VCaP (cell line): ENCODE data around the gene SOAT2.
"Not testable (repeated sequence)": the region's sequence is repeated elsewhere in the genome, so short reads cannot be mapped to it uniquely, and the experiment has no call there.

Experiments used
- H3K27ac ChIP-seq: fragments of 450-650 bp; 2 replicates; pipeline ENCODE4 v1.5.1; 2017
- TF ChIP-seq, protein P1 (sequence below): fragments of 450-650 bp; conservative IDR thresholded peaks from 2 replicates; pipeline ENCODE4 v1.5.1; 2017; ENCODE audit warnings: mild to moderate bottlenecking, moderate library complexity

Gene SOAT2

DNA sequence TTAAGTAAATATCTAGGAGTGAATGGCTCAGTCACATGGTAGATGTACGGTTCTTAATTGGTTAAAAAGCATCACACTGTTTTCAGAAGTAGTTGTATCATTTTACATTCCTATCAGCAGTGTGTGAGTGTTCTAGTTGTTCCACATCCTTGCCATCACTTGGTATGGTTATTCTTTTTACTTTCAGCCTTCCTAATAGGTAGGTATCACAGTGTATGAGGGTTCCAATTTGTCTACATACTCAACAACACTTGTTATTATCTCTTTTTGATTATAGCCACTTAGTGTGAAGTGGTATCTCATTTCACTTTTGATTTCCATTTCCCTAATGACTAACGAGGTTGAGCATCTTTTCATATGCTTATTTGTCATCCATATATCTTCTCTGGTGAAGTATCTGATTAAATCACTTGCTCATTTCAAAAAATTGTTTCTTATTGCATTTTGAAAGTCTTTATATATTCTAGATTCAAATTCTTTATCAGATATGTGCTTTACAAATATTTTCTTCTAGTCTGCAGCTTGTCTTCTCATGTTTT is 20.6 kb upstream of the SOAT2 start:
- TF ChIP-seq, protein P1, sequence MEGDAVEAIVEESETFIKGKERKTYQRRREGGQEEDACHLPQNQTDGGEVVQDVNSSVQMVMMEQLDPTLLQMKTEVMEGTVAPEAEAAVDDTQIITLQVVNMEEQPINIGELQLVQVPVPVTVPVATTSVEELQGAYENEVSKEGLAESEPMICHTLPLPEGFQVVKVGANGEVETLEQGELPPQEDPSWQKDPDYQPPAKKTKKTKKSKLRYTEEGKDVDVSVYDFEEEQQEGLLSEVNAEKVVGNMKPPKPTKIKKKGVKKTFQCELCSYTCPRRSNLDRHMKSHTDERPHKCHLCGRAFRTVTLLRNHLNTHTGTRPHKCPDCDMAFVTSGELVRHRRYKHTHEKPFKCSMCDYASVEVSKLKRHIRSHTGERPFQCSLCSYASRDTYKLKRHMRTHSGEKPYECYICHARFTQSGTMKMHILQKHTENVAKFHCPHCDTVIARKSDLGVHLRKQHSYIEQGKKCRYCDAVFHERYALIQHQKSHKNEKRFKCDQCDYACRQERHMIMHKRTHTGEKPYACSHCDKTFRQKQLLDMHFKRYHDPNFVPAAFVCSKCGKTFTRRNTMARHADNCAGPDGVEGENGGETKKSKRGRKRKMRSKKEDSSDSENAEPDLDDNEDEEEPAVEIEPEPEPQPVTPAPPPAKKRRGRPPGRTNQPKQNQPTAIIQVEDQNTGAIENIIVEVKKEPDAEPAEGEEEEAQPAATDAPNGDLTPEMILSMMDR: no peak
- H3K27ac ChIP-seq: no peak overlapping the region

DNA sequence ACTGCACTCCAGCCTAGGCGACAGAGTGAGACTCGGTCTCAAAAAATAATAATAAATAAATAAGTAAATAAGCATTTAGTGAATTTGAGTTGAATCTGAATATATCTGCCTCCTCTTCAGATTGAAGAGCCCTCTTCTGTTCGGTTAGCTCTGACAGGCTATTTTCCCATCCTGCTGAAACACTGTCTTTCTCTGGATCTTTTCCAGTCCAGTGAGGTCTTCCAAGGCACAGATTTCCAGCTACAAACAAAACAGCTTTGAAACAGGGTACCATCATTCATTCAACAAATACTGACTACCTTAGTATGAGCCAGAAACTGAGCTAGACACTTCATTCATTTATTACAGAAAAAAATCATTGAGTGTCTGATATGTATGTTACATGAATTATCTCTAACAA is 16.9 kb upstream of the SOAT2 start:
- TF ChIP-seq, protein P1: no peak
- H3K27ac ChIP-seq: no peak overlapping the region

DNA sequence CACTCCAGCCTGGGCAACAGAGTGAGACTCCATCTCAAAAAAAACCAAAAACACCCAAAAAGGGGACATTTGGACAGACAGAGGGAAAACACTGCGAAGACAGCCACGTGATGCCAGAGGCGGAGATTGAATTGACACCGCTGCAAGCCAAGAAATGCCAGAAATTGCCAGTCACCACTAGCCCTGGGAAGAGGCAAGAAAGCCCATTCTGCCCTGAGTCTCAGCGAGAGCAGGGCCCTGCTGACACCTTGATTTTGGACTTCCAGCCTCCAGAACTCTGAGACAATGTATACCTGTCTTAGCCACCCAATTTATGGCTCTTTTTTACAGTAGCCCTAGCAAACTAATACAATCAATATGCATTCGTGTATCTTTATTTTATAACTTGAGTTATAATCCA is 13.2 kb upstream of the SOAT2 start:
- TF ChIP-seq, protein P1: no peak
- no peak overlapping the region for H3K27ac ChIP-seq

DNA sequence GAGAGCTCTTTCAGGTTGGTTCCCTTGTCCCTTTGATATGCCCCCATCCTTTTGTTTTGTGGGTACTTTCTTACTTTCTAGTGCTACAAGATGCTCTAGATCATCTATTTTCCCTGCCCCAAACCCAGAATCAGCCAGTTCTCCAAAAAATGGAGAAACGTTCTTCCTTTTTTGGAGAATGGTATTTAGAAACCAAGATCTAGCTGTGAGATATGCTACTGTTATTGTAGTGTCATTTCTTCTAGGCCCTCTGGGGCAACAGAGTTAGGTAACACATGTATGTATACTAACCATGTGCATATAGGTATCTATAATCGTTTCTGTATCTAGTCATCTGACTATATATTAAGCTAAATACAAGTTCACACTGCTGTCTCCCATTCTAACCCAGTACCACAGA is 12.7 kb upstream of the SOAT2 start:
- TF ChIP-seq, protein P1: no peak
- H3K27ac ChIP-seq: no peak overlapping the region

DNA sequence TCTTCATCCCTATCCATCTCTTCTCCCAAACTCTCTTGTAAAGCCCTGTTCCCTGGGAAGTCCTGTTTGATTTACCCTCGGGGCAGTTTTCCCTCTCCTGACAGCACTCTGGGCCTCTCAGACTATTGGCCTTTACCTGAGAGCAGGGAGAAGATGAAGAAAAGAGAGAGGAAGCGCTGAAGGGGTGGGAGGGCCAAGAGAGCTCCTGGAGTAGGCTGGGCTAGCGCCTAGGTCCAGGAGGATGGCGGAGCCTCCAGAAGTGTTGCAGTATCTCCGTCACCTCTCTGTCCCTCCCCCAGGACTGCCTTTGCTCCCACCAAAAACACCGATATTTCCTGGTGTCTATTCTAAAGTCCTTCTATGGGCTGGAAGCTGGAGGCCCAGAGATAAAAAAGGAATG is 11.5 kb upstream of the SOAT2 start:
- TF ChIP-seq, protein P1: no peak
- no peak overlapping the region for H3K27ac ChIP-seq

DNA sequence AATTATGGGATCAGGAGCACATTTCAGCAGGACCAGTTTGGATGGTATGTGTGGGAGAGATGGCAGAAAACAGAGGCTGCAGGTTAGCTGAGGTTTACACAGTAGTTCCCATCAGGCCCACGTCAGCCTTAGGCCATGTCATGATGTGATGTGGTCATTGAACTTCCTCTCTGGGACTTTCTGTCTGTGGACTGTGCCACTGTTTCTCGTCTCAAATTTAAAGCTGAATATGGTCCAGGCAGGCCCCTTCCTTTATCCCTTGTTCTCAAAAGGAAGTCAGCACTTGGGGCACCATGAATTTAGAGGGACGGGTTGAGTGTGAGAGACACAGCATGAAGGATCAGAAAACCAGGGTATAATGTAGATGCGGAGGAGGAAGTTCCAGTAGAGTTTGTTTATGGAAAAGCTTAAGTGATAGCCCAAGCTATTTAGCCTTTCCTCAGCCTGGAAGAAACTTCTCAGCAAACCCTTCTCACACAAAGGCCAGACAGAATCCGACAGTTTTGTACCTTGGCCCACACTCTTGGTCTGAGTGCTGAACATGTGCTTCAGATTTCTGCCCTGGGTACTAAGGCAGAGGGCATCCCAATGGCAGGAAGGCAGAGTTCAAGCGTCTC is 9.4 kb upstream of the SOAT2 start:
- H3K27ac ChIP-seq: no peak overlapping the region
- TF ChIP-seq, protein P1: no peak

DNA sequence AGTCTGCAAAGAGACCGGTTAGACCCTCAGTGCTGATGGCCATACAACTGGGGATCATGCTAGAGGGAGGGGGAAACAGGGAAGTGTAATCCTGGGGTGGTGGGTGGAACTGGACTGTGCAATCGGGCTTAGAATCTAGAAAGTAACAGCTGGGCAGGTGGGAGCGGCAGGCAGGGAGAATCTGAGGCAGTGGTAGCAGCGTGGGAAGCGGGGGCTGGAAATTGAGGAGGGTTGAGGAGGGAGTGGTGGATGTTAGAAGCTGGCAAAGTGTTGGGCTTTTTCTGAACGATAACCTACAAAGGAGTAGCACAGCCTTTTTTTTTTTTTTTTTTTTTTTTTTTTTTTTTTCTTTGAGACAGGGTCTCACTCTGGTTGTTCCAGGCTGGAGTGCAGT is 8.9 kb upstream of the SOAT2 start:
- H3K27ac ChIP-seq: no peak overlapping the region

DNA sequence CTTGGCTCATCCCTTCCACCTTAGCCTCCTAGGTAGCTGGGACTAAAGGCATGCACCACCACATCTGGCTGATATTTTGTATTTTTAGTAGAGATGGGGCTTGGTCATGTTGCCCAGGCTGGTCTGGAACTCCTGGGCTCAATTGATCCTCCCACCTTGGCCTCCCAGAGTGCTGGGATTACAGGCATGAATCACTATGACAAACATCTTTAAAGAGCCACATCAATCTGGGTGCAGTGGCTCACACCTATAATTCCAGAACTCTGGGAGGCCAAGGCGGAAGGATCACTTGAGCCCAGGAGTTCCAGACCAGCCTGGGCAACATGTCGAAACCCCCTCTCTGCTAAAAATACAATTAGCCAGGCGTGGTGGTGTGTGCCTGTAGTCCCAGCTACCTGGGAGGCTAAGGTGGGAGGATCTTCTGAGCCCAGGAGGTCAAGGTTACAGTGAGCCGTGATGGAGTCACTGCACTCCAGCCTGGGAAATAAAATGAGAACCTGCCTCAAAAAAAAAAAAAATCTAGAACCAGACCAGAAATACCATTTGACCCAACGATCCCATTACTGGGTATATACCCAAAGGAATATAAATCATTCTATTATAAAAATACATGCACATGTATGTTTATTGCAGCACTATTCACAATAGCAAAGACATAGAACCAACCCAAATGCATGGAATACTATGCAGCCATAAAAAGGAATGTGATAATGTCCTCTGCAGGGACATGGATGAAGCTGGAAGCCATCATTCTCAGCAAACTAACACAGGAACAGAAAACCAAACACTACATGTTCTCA is 8.3 kb upstream of the SOAT2 start:
- not testable (repeated sequence) for H3K27ac ChIP-seq

More for the DNA sequence above, 8.9 kb upstream of the SOAT2 start:
- TF ChIP-seq, protein P1: no peak

DNA sequence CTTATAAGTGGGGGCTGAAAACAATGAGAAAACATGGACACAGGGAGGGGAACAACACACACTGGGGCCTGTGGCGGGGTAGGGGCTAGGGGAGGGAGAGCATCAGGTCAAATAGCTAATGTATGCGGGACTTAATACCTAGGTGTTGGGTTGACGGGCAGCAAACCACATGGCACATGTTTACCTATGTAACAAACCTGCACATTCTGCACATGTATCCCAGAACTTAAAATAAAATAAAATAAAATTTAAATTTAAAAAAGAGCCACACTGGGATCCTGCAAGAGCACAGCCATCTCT is 7.7 kb upstream of the SOAT2 start:
- H3K27ac ChIP-seq: not testable (repeated sequence)
